ENCODE measurements around the gene TM9SF2. TPM values are rescaled to one million over a fixed set of nuclear protein-coding genes. Genes with fewer than 3 reads are reported as not detected.

The TM9SF2 gene
- total and polyA plus RNA-seq, 2 of the 4 experiments (the other 2 are of a cell fraction): 46.1 to 85.5 TPM

DNA sequence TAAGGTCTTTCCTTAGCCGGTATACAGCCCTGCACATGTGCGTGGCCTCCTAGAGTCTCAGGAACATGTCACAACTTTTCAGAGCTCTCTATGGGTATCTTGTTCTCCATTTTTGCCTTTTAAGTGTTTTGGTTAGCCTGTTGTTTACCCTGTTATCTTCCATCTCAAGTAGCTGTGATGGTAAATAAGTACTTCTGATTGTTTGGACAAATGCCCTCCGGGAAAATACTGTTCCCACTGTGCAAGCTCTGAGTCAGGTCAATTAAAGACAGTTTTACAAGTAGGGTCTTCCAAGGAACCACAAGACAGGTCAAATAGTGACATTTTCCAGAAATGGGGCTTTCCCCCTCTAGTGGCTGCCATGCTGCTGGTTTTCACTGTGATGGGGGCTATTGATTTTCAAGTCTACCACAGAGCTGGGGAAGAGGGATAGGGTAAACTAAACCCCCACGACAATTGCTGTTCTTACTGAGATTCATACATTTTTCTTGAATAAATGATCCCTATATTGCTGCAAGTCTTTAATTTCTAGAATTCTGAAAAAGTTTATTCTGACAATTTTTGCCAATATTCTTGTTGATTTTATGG, 109.5 kb downstream of the TM9SF2 start:
- Histone ChIP-seq H3K4me1 (ENCODE audit: control insufficient read depth, insufficient read depth, low read length) (no peaks in the 10 kb centered on the region; the same call in 1 of the 2 replicates), H3K14ac (replicated peaks; ENCODE audit: low read depth, low read length) (no peak overlapping the region), H3K27me3 (ENCODE audit: control insufficient read depth, insufficient read depth, low read length) (peaks cover 12% of the 10 kb centered on the region), H4K91ac (ENCODE audit: insufficient read depth, low read depth, low read length) (no peak overlapping the region), H2AK9ac (replicated peaks; ENCODE audit: low read depth, low read length, poor library complexity) (no peak overlapping the region), H3K4me3 (ENCODE audit: insufficient read depth, low read depth, low read length) (no peak overlapping the region), H3K4ac (ENCODE audit: low read depth, low read length) (no peak overlapping the region), H4K8ac (ENCODE audit: low read depth in 2 of 2, low read length in 2 of 2) (no peak overlapping the region), H3K9me1 (ENCODE audit: insufficient read depth, low read length) (no peaks in the 10 kb centered on the region), H3K23ac (ENCODE audit: low read depth, low read length) (no peak overlapping the region), H3K56ac (ENCODE audit: extremely low read depth, insufficient read depth, low read length) (no peak overlapping the region), H2AK5ac (ENCODE audit: low read depth, low read length) (no peak overlapping the region), H2BK5ac (ENCODE audit: low read depth, low read length, poor library complexity, severe bottlenecking) (no peak overlapping the region), H4K20me1 (ENCODE audit: insufficient read depth, low read length) (no peaks in the 10 kb centered on the region), H3K4me2 (ENCODE audit: low read depth, low read length) (no peak overlapping the region), H3K36me3 (ENCODE audit: control insufficient read depth, insufficient read depth, low read length) (no peaks in the 10 kb centered on the region), H3K9me3 (ENCODE audit: control insufficient read depth, insufficient read depth, low read length) (no peaks in the 10 kb centered on the region), H2BK15ac (ENCODE audit: low read depth, low read length) (no peak overlapping the region), H3K18ac (ENCODE audit: low read depth, low read length) (no peak overlapping the region), H3K27ac (ENCODE audit: insufficient read depth, low read length) (no peak overlapping the region), H3K9ac (ENCODE audit: low read depth, low read length) (no peak overlapping the region), H3K79me1 (ENCODE audit: low read depth in 1 of 2, low read length in 2 of 2) (no peaks in the 10 kb centered on the region), H2BK120ac (ENCODE audit: low read depth, low read length) (no peak overlapping the region), H2AFZ (replicated peaks; ENCODE audit: low read length, poor library complexity) (no peak overlapping the region), H2BK20ac (ENCODE audit: low read depth, low read length) (no peak overlapping the region), H4K5ac (ENCODE audit: low read depth, low read length) (no peak overlapping the region; the same call in 1 of the 2 replicates)
- intact Hi-C loops (cut with micrococcal nuclease): no loop called here
- dilution Hi-C loops (cut with HindIII; ENCODE audit: low sequenced_read_pairs, unreplicated experiment): no loop called here
- ATAC-seq (ENCODE audit: low read depth): no peak
- BruUV-seq (replicated peaks): no TSS peak
- POLR2A ChIA-PET (ENCODE audit: unreplicated experiment): no interaction called here
- no CpG with 5 or more reads among the region's 4 CpGs for WGBS, 2 experiments (ENCODE audit: extremely low coverage in 2 of 2, insufficient read length in 1 of 2)
- TF ChIP-seq, protein P1, sequence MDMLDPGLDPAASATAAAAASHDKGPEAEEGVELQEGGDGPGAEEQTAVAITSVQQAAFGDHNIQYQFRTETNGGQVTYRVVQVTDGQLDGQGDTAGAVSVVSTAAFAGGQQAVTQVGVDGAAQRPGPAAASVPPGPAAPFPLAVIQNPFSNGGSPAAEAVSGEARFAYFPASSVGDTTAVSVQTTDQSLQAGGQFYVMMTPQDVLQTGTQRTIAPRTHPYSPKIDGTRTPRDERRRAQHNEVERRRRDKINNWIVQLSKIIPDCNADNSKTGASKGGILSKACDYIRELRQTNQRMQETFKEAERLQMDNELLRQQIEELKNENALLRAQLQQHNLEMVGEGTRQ (IDR thresholded peaks at IDR 0.05; ENCODE audit: low read depth, low read length): no peak
- TF ChIP-seq CEBPB (IDR thresholded peaks at IDR 0.05; ENCODE audit: low read depth, low read length): no peak
- TF ChIP-seq, protein P2, sequence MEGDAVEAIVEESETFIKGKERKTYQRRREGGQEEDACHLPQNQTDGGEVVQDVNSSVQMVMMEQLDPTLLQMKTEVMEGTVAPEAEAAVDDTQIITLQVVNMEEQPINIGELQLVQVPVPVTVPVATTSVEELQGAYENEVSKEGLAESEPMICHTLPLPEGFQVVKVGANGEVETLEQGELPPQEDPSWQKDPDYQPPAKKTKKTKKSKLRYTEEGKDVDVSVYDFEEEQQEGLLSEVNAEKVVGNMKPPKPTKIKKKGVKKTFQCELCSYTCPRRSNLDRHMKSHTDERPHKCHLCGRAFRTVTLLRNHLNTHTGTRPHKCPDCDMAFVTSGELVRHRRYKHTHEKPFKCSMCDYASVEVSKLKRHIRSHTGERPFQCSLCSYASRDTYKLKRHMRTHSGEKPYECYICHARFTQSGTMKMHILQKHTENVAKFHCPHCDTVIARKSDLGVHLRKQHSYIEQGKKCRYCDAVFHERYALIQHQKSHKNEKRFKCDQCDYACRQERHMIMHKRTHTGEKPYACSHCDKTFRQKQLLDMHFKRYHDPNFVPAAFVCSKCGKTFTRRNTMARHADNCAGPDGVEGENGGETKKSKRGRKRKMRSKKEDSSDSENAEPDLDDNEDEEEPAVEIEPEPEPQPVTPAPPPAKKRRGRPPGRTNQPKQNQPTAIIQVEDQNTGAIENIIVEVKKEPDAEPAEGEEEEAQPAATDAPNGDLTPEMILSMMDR (conservative IDR thresholded peaks at IDR 0.05; ENCODE audit: low read depth, low read length): no peak
- TF ChIP-seq CHD1 (IDR thresholded peaks at IDR 0.05; ENCODE audit: low read depth, low read length): no peak
- no peak for TF ChIP-seq POLR2A (IDR thresholded peaks at IDR 0.05; ENCODE audit: low read depth, low read length)
- no peak for TF ChIP-seq RFX5 (IDR thresholded peaks at IDR 0.05; ENCODE audit: low read depth, low read length)
- TF ChIP-seq BHLHE40 (IDR thresholded peaks at IDR 0.05; ENCODE audit: low read depth, low read length): no peak
- TF ChIP-seq RCOR1 (IDR thresholded peaks at IDR 0.05; ENCODE audit: insufficient replicate concordance, low read length): no peak
- TF ChIP-seq SMC3 (IDR thresholded peaks at IDR 0.05; ENCODE audit: low read depth, low read length): no peak
- no peak for TF ChIP-seq MAZ (IDR thresholded peaks at IDR 0.05; ENCODE audit: borderline replicate concordance, low read depth, low read length)
- no peak for DNase-seq
- in situ Hi-C loops (cut with MboI; ENCODE audit: low sequenced_read_pairs): no loop called here
- CTCF ChIA-PET: no interaction called here
